Activated CD4-positive, alpha-beta memory T cell treated with anti-CD3 and anti-CD28 coated beads, Interleukin-2, amount 10 ng/mL, durations not matched to agents 7 days and 5 days (primary cell): ENCODE results near the gene EMP1. TPM values are rescaled to one million over a fixed set of nuclear protein-coding genes. Genes with fewer than 3 reads are reported as not detected.

Experiments
- CTCF ChIA-PET: fragments of 350-600 bp; sonication (Branson Sonifier 250); formaldehyde crosslinking; loops from one replicate; lab custom pipeline; 2021; ENCODE audit warnings: antibody characterized with exemption, inconsistent platforms; lab: Charles Lee
- POLR2A ChIA-PET: fragments of 350-600 bp; sonication (Branson Sonifier 250); formaldehyde crosslinking; loops from one replicate; lab custom pipeline; 2021; ENCODE audit warnings: antibody characterized with exemption; lab: Charles Lee
- DNase-seq: peaks from one replicate; pipeline ENCODE4 v3.0.0-alpha.2; 2020
- H3K27ac Mint-ChIP-seq: one replicate; pipeline ENCODE4 v1.8.0; 2021; ENCODE audit warnings: mild to moderate bottlenecking, mixed read lengths
- H3K27me3 Mint-ChIP-seq: one replicate; pipeline ENCODE4 v1.8.0; 2021; ENCODE audit warnings: mixed read lengths
- H3K36me3 Mint-ChIP-seq: one replicate; pipeline ENCODE4 v1.8.0; 2021; ENCODE audit warnings: low read depth, mixed read lengths
- H3K4me1 Mint-ChIP-seq: one replicate; pipeline ENCODE4 v1.8.0; 2021; ENCODE audit warnings: mixed read lengths
- H3K4me3 Mint-ChIP-seq: one replicate; pipeline ENCODE4 v1.8.0; 2021; ENCODE audit warnings: mild to moderate bottlenecking, mixed read lengths
- H3K9me3 Mint-ChIP-seq: one replicate; pipeline ENCODE4 v1.8.0; 2021; ENCODE audit warnings: mixed read lengths
- total RNA-seq, 2 experiments: library from RNA; stranded (reverse); gene quantifications; one replicate each; pipeline ENCODE4 v1.2.3, GENCODE V29; 2021

The EMP1 gene
- total RNA-seq, 2 experiments from 2014 or later = 90.4 to 101 TPM

DNA sequence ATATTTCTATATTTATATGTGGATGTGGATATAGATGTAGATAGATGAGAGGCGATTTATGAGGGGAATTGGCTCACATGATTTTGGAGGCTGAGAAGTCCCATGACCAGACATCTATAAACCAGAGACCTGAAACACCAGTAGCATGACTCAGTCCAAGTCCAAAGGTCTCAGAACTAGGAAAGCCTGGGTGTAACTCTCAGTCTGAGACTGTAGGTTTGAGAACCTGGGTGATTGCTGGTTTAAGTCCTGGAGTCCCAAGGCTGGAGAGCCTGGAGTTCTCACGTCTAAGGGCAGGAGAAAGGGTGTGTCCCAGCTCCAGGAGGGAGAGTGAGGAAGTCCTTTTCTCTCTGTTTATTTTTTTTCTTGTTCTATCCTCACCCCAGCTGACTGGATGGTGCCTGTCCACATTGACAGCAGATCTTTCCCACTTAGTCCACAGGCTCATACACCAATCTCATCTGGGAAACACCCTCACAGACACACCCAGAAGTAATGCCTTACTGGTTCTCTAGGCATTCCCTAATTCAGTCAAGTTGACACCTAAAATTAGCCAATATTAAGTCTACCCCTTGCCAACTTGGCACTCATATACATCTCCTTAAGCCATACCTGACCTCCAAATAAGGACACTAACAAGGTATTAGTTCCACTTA is 45.4 kb downstream of the EMP1 start:
- DNase-seq = no peak
- no peaks in the 10 kb centered on the region for H3K9me3 Mint-ChIP-seq
- H3K36me3 Mint-ChIP-seq = no peaks in the 10 kb centered on the region
- no peak overlapping the region for H3K4me3 Mint-ChIP-seq
- H3K4me1 Mint-ChIP-seq = no peaks in the 10 kb centered on the region
- ChIA-PET CTCF (interaction anchor here (2.0 kb wide), 1 partner anchor 14 kb away, joined by 12 read pairs; no protein-coding TSS in a partner anchor), POLR2A (no interaction called here)
- peaks cover 37% of the 10 kb centered on the region for H3K27me3 Mint-ChIP-seq
- H3K27ac Mint-ChIP-seq = no peak overlapping the region

DNA sequence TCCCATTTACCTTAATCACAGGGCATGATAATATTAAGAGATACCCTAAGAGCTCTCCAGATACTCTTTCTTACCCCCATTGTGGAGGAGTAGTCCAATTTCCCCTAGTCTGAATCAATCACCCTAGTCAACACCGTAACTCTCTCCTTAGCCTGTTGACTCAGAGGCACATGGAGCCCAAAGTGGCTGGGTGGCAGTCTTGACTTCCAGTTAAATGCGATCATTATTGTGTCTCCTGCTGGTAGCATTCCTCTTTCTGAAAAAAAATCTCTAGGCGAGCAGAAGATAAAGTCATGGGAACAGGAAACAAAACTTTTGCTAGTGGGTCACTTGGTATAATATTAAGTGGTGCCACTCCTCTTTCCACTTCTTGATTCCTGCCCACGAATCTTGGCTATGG is 46.4 kb downstream of the EMP1 start:
- Mint-ChIP-seq H3K9me3 (no peaks in the 10 kb centered on the region), H3K4me3 (no peak overlapping the region), H3K27me3 (peaks cover 40% of the 10 kb centered on the region), H3K4me1 (no peaks in the 10 kb centered on the region), H3K36me3 (no peaks in the 10 kb centered on the region), H3K27ac (no peak overlapping the region)
- CTCF ChIA-PET = interaction anchor here (1.2 kb wide), 1 partner anchor 13 kb away, joined by 5 read pairs; no protein-coding TSS in a partner anchor
- DNase-seq = no peak
- POLR2A ChIA-PET = no interaction called here

DNA sequence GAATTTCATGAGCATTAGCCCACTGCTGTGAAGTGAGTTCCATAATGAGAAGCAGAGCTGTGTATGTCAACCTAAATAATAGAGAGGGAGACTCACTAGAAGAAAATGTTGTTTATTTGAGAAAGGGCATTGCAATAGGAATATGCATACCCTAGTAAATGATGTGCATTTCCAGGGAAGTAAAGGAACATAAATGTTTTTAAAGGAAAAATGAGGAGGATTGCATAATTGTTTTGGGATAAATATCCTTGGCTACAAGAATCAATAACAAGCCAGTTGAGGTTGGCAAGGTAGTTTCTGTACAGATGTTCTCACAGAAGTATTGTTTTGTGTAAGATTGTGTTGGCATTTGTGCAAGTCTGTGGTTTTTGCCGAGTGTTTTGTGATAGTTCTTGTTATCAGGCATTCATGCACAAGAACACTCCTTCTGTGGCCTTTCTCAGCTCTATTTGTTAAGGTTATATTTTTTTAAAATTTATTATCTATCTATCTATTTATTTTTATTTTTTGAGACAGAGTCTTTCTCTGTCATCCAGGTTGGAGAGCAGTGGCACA is 47.1 kb downstream of the EMP1 start:
- H3K4me3 Mint-ChIP-seq = no peak overlapping the region
- POLR2A ChIA-PET = no interaction called here
- H3K27me3 Mint-ChIP-seq = peaks cover 42% of the 10 kb centered on the region
- no peak overlapping the region for H3K27ac Mint-ChIP-seq
- H3K36me3 Mint-ChIP-seq = no peaks in the 10 kb centered on the region
- DNase-seq = no peak
- no peaks in the 10 kb centered on the region for H3K4me1 Mint-ChIP-seq
- H3K9me3 Mint-ChIP-seq = no peaks in the 10 kb centered on the region
- CTCF ChIA-PET = interaction anchor here (1.2 kb wide), 1 partner anchor 12 kb away, joined by 5 read pairs; no protein-coding TSS in a partner anchor

DNA sequence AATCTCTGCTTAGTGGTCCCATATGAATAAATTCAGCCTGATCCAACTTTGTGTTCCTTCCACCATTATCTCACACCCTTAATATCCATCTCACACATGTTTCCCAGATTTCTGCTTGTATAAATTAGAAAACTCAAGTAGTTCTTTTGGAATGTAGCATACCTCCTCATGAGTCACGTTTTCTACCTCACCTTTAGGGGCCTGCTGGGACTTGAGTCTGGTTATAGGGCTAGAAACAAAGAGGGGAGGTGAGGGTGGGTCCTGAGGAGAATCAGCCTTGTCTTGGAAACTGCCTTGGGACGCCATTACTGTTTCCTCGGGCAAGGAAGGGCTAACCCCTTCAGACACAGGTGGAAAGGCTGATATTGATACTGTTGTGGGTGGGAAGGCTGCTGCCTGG is 51.1 kb downstream of the EMP1 start:
- no peaks in the 10 kb centered on the region for H3K36me3 Mint-ChIP-seq
- no peak for DNase-seq
- ChIA-PET CTCF (interaction anchor here (2.3 kb wide), 1 partner anchor 8 kb away, joined by 17 read pairs; no protein-coding TSS in a partner anchor), POLR2A (no interaction called here)
- no peak overlapping the region for H3K4me3 Mint-ChIP-seq
- peaks cover 36% of the 10 kb centered on the region for H3K27me3 Mint-ChIP-seq
- H3K9me3 Mint-ChIP-seq = no peaks in the 10 kb centered on the region
- H3K27ac Mint-ChIP-seq = no peak overlapping the region
- H3K4me1 Mint-ChIP-seq = no peaks in the 10 kb centered on the region

DNA sequence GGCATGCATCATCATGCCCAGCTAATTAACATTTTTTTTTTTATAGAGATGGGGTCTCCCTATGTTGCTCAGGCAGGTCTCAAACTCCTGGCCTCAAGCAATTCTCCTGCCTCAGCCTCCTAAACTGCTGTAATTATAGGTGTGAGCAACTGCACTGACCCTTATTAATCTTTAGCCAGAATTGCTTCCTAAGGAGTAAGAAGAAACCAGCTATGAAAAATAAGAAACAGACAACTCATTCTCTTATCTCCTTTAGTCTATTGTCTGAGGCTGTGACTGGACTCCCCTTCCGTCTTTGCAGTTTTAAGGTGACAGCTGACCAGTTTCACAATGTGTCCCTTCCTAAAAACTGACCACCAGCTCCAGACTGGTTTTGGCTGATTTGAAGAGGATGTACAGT is 52.4 kb downstream of the EMP1 start:
- CTCF ChIA-PET = no interaction called here
- H3K27me3 Mint-ChIP-seq = peaks cover 34% of the 10 kb centered on the region

DNA sequence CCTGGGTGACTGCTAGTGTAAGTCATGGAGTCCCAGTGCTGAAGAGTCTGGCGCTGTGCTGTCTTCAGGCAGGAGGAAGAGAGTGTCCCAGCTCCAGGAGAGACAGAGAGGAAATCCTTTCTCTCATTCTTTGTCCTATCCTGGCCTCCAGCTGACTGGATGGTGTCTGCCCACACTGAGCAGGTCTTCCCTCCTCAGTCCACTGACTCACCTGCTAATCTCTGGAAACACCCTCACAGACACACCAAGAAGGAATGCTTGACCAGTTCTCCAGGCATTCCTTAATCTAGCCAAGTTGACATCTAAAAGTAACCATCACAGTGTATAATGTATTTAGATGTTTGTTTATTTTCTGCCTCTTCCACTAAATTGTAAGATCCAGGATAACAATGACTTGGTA is 53.9 kb downstream of the EMP1 start:
- no peak overlapping the region for H3K4me3 Mint-ChIP-seq
- CTCF ChIA-PET = no interaction called here

More for the DNA sequence above, 52.4 kb downstream of the EMP1 start:
- H3K36me3 Mint-ChIP-seq = no peaks in the 10 kb centered on the region
- H3K27ac Mint-ChIP-seq = no peak overlapping the region
- no peaks in the 10 kb centered on the region for H3K9me3 Mint-ChIP-seq
- no peak for DNase-seq
- POLR2A ChIA-PET = no interaction called here
- no peaks in the 10 kb centered on the region for H3K4me1 Mint-ChIP-seq
- H3K4me3 Mint-ChIP-seq = no peak overlapping the region

DNA sequence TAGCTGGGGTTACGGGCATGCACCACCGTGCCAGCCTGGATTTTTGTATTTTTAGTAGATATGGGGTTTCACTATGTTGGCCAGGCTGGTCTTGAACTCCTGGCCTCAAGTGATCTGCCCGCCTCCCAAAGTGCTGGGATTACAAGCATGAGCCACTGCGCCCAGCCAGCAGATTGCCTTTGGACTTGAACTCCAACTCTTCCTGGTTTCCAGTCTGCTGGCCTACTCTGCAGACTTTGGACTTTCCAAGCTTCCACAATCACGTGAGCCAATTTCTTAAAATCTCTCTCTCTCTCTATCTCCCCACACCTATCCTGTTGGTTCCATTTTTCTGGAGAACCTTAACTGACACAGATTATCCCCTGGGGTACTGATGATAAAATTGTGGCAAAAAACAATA is 55.0 kb downstream of the EMP1 start:
- H3K36me3 Mint-ChIP-seq = no peaks in the 10 kb centered on the region
- H3K27me3 Mint-ChIP-seq = peaks cover 31% of the 10 kb centered on the region
- H3K4me3 Mint-ChIP-seq = no peak overlapping the region
- DNase-seq = no peak
- peaks cover 3% of the 10 kb centered on the region for H3K4me1 Mint-ChIP-seq
- H3K27ac Mint-ChIP-seq = no peak overlapping the region
- ChIA-PET POLR2A (no interaction called here), CTCF (no interaction called here)
- no peaks in the 10 kb centered on the region for H3K9me3 Mint-ChIP-seq

More for the DNA sequence above, 53.9 kb downstream of the EMP1 start:
- Mint-ChIP-seq H3K9me3 (no peaks in the 10 kb centered on the region), H3K27ac (no peak overlapping the region), H3K27me3 (peaks cover 31% of the 10 kb centered on the region), H3K36me3 (no peaks in the 10 kb centered on the region), H3K4me1 (no peaks in the 10 kb centered on the region)
- no peak for DNase-seq
- POLR2A ChIA-PET = no interaction called here

DNA sequence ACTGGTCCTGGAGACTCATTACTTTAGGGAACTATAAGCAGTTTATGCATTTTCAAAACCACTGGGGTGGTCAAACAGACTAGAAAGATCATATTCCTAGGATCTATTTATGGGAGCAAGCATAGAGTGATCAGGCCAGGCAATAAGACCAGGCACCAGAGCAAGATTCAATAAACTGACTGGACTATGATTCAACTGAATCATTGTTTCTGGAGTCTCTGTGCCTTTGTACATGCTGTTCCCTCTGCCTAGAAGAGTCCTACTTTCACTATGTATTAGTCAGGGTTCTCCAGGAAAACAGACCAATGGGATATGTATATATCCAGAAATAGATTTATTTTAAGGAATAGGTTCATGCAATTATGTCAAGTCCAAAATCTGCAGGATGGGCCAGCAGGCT is 55.5 kb downstream of the EMP1 start:
- no peak overlapping the region for H3K4me3 Mint-ChIP-seq
- peaks cover 3% of the 10 kb centered on the region for H3K4me1 Mint-ChIP-seq
- POLR2A ChIA-PET = no interaction called here

DNA sequence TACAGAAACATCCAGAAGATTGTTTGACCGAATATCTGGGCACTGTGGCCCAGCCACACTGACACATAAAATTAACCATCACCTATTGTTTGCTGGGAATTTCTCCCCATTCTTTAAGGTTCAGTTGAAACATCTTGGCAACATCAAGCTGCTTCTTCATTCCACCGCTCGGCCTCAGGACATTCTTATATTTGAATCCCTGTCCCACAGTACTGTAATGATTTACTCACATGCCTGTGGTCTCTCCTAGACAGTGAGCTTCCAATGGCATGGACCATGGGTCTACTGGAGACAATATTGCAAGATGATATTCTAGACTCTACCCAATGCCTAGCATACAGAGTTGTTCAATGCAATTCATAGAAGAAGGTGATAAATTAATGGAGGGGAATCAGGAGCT is 56.1 kb downstream of the EMP1 start:
- Mint-ChIP-seq H3K27ac (no peak overlapping the region), H3K27me3 (peaks cover 30% of the 10 kb centered on the region), H3K4me1 (peaks cover 3% of the 10 kb centered on the region), H3K9me3 (no peaks in the 10 kb centered on the region), H3K36me3 (no peaks in the 10 kb centered on the region), H3K4me3 (no peak overlapping the region)
- CTCF ChIA-PET = no interaction called here
- POLR2A ChIA-PET = no interaction called here
- no peak for DNase-seq

More for the DNA sequence above, 55.5 kb downstream of the EMP1 start:
- no peak for DNase-seq
- CTCF ChIA-PET = no interaction called here
- H3K27me3 Mint-ChIP-seq = peaks cover 33% of the 10 kb centered on the region
- H3K36me3 Mint-ChIP-seq = no peaks in the 10 kb centered on the region
- no peak overlapping the region for H3K27ac Mint-ChIP-seq
- H3K9me3 Mint-ChIP-seq = no peaks in the 10 kb centered on the region

DNA sequence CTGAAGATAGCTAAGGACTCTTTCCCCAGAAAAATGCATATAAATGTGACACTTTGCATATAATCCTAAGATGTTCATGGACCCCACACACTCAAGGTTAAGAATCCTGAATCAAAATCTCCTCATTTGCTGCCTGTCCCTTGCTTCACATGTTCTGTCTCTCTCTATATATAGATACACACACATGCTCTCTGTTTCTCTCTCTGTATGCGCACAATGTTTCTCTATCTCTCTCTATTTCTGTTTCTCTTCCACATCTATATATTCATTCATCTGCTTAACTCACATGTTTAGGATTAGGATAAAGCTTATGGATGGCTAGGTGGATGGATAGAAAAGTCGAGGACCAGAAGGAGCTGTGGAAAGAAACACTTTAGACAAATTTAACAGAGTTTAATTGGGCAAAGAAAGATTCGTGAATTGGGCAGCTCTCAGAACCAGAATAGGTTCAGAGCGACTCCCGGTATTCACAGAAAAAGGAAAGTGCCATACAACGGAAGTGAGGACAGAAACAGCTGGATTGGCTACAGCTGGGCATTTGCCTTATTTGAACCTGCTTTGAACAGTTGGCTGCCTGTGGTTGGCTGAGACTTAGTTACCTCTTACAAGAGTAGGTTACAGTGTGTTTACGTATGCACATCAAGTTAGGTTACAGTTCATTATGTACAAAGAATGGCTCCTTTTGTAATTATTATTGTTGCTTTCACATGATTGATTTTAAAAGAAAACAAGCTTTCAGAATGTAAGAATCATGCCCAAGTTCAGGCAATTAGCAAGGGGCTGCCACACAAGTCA is 57.6 kb downstream of the EMP1 start:
- Mint-ChIP-seq H3K9me3 (no peaks in the 10 kb centered on the region), H3K27ac (no peak overlapping the region), H3K4me3 (no peak overlapping the region), H3K36me3 (no peaks in the 10 kb centered on the region), H3K27me3 (peaks cover 18% of the 10 kb centered on the region), H3K4me1 (peaks cover 3% of the 10 kb centered on the region)
- ChIA-PET CTCF (interaction anchor here (0.7 to 3.9 kb wide), 14 partner anchors 12 to 418 kb away, joined by 3 to 24 read pairs (median 8); partner anchors contain the start of genes FAM234B and GPRC5A), POLR2A (no interaction called here)
- no peak for DNase-seq

DNA sequence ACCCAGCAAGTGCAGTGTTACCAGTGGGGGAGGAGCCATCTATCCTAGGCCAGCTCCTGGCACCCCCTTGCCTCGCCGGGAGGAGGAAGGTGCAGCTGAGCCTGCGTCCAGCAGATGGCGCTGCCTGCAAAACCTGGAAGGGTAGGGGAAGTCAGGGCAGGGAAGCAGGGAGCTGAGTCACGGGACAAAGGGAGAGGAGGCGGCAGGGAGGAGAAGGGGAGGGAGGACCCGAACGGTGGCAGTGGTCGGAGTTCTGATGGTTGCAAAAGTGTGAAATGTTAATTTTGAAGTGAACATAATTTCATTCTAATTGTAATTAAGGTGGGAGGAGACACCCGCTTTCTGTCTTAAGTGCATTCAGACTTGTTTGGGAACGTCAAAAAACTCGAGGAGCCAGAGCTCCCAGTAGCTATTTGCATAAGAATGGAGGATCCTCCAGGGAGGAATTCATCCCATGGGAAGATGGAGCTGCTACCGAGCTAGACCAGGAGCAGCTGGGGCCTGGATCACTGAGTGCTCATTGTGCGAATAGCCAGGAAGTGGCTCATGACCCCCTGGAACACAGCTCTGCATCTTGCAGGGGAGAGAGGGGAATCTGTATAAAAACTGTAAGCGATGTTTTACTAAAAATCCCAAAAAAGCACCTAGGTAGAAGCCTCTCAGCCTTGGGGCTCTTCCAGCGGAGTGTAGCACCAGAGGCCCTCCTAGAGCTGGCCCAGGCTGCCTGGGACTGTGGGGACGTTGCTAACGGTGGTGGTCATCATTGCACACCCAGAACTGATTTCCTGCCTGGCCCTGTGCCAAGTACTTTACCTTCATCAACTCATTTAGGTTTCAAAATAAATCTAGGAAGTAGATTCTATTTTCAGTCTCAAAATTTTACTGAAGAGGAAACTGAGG is 59.5 kb downstream of the EMP1 start:
- Mint-ChIP-seq H3K27ac (no peak overlapping the region), H3K4me1 (peaks cover 3% of the 10 kb centered on the region), H3K36me3 (no peaks in the 10 kb centered on the region), H3K4me3 (no peak overlapping the region), H3K27me3 (peaks cover 10% of the 10 kb centered on the region), H3K9me3 (no peaks in the 10 kb centered on the region)
- ChIA-PET POLR2A (no interaction called here), CTCF (interaction anchor here (0.6 to 3.9 kb wide), 52 partner anchors 8 to 442 kb away, joined by 3 to 27 read pairs (median 4); partner anchors contain the start of genes FAM234B, GPRC5A and GSG1)
- peak; percentile 79 for DNase-seq

DNA sequence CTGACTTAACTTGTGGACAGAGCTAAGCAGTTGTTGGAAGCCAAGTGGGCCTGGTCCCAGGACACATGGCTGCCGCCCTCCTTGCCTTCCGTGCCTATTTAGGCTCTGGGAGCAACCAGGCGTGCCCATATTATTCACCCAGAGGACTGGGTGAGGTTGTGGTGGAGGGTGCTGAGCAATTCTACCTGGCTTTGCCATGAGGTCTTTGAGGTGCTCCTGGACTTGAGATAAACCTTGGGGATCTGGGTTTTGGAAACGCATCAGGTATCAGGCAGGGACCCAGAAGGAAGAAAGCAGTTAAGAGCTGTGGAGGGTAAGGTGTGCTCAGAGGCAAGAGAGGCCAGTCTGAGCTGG is 60.1 kb downstream of the EMP1 start:
- Mint-ChIP-seq H3K36me3 (no peaks in the 10 kb centered on the region), H3K27me3 (peaks cover 9% of the 10 kb centered on the region), H3K4me3 (no peak overlapping the region), H3K4me1 (peaks cover 3% of the 10 kb centered on the region), H3K9me3 (no peaks in the 10 kb centered on the region), H3K27ac (no peak overlapping the region)
- POLR2A ChIA-PET = no interaction called here
- CTCF ChIA-PET = interaction anchor here (0.8 to 3.9 kb wide), 15 partner anchors 9 to 366 kb away, joined by 3 to 27 read pairs (median 5); partner anchors contain the start of genes FAM234B and GPRC5A
- DNase-seq = no peak
